Suppressor macrophage treated with lipopolysaccharide for 1 hour (primary cell): Measurements from ENCODE around the gene LMOD1.

Source experiments
- DNase-seq, 3 donors: peaks; one replicate each; pipeline ENCODE4 v3.0.0-alpha.2; 2020 to 2022

Gene LMOD1

DNA sequence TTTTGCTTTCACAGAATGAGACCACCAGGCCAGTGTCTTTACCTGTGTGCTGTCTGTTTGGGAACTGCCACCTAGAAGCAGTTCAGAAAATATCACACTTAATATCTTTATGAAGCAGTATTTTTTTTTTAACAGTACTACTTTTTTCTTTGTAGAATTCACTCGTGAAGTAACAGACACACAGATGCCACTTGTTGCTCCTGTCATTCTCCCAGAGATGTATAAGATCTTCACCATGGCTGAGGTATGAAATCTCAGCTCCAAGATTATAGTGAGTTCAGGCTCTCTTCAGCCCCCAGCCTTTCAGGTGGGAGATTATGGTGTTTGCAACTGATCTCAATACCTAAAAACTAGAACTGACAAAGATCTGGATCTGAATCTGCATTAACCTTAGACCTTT, 94.4 kb downstream of the LMOD1 start:
- no peak for DNase-seq

DNA sequence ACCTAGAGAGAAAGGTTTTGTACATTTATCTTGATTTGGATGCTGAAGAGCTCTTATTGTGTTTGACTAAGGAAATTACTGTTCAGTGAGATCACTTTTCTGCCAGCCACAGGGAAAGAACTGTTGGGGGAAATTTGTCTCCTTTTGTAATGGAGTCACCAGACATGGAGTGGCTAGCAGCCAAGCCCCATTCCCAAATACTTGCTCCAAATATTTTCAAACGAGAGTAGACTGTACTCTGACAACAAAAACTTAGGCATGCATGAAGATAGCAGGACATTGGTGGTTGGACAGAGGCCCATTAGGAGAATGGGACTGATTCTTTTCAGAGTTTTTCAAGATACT, 96.3 kb downstream of the LMOD1 start:
- no peak for DNase-seq

DNA sequence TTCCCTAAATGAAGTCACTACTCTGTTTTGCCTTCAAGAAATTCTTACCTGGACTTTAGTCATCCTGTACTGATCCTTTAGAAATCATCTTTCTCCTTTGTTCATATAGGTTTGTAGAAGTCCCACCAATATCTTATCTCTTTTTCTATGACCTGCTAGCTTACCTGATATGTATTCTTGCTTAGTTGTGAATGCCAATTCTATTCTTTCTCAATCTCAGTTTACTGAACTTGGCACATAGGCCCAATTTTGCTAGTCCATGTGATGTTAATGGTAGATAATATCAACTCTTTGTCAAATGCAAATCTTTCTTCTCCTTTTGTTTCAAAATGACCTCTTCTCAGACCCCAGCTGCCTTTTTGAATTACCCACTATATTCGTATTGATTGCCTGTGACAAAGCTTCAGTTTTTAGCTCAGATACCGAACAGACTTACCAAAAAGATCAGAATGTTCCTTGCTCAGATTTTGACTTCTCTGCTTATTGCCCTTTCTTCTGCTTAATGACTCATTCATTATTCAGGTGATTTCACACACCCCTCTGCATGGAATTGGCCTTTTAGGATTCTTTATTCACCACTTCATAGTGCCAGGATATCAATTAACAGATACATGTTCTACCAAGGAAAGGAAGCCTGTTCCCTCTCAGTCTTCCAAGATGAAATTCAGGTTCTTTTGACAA, 96.8 kb downstream of the LMOD1 start:
- DNase-seq = no peak

DNA sequence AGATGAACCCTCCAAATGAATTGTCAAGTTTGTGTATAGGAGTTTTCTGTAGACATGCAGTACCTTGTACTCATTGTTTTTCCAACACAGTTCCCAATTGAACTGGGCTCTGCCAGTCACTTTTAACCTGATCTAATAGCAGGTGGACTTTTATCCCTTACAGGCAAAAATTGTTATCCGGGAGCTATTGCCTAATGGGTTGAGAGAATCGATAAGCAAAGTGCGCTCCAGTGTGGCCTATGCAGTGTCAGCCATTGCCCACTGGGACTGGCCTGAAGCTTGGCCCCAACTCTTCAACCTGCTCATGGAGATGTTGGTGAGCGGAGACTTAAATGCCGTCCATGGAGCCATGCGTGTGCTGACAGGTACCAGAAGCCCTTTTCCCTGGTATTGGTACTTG, 98.1 kb downstream of the LMOD1 start:
- DNase-seq = no peak

DNA sequence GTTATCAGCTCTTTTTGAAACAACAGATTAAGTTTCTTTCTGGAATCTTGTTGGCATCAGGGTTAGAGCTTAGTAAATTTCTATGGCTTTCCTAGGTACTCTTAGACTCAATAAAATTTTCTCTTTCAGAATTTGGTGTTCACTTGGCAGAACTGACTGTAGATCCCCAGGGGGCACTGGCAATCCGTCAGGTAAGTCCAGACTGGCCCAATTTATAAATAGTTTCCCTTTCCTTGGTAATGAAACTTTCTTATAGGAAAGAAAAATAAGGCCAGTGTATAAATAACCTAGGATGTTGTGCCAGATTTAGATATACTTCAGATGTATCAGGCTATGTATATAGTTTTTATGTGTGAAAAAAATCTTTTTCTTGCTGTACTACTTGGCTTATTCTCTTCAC, 99.2 kb downstream of the LMOD1 start:
- DNase-seq = no peak
